ENCODE results near the gene SPAAR.

Gene SPAAR

DNA sequence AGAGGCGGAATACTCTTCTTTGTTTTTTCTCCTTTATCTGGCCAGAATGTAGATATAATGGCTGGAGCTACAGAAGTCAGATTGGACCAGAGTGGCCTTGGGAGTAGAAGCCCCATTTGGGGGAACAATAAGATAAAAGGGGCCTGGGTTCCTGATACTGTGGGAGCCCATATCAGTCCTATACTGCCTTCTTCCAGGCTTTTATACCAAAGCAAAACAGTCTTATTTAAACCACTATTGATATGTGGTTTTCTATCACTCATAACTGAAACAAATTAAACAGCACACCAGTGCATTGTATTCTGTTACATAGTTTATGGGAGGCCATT, 14.3 kb downstream of the SPAAR start:
- H4K20me1 ChIP-seq (ENCODE audit: insufficient read depth, low read length), result no peaks in the 10 kb centered on the region
- H2AFZ ChIP-seq (ENCODE audit: low read length), result no peak overlapping the region
- no peaks in the 10 kb centered on the region for H3K36me3 ChIP-seq (ENCODE audit: insufficient read depth, low read length)
- no peaks in the 10 kb centered on the region for H3F3A ChIP-seq (ENCODE audit: insufficient read depth, low read length)
- H3K79me2 ChIP-seq (ENCODE audit: insufficient read depth, low read length), result no peaks in the 10 kb centered on the region
- TF ChIP-seq, protein P1, sequence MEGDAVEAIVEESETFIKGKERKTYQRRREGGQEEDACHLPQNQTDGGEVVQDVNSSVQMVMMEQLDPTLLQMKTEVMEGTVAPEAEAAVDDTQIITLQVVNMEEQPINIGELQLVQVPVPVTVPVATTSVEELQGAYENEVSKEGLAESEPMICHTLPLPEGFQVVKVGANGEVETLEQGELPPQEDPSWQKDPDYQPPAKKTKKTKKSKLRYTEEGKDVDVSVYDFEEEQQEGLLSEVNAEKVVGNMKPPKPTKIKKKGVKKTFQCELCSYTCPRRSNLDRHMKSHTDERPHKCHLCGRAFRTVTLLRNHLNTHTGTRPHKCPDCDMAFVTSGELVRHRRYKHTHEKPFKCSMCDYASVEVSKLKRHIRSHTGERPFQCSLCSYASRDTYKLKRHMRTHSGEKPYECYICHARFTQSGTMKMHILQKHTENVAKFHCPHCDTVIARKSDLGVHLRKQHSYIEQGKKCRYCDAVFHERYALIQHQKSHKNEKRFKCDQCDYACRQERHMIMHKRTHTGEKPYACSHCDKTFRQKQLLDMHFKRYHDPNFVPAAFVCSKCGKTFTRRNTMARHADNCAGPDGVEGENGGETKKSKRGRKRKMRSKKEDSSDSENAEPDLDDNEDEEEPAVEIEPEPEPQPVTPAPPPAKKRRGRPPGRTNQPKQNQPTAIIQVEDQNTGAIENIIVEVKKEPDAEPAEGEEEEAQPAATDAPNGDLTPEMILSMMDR (IDR thresholded peaks at IDR 0.05; ENCODE audit: low read length), result no peak
- TF ChIP-seq EZH2 (IDR thresholded peaks at IDR 0.05; ENCODE audit: borderline replicate concordance, low read length), result no peak
- no peaks in the 10 kb centered on the region for H3K4me1 ChIP-seq (ENCODE audit: insufficient read depth, low read length, severe bottlenecking)
- H3K4me2 ChIP-seq (ENCODE audit: low read length), result no peak overlapping the region
- H3K9me3 ChIP-seq (ENCODE audit: low read length), result no peaks in the 10 kb centered on the region
- H3K9ac ChIP-seq (ENCODE audit: low read length), result no peak overlapping the region
- no peak overlapping the region for H3K4me3 ChIP-seq (ENCODE audit: low read depth, low read length, poor library complexity, severe bottlenecking)
- no peaks in the 10 kb centered on the region for H3K9me2 ChIP-seq (ENCODE audit: low read depth, low read length)
- no peaks in the 10 kb centered on the region for H3K27me3 ChIP-seq (ENCODE audit: insufficient read depth, low read length)
- no peak overlapping the region for H3K27ac ChIP-seq (ENCODE audit: low read depth, low read length, poor library complexity, severe bottlenecking)

DNA sequence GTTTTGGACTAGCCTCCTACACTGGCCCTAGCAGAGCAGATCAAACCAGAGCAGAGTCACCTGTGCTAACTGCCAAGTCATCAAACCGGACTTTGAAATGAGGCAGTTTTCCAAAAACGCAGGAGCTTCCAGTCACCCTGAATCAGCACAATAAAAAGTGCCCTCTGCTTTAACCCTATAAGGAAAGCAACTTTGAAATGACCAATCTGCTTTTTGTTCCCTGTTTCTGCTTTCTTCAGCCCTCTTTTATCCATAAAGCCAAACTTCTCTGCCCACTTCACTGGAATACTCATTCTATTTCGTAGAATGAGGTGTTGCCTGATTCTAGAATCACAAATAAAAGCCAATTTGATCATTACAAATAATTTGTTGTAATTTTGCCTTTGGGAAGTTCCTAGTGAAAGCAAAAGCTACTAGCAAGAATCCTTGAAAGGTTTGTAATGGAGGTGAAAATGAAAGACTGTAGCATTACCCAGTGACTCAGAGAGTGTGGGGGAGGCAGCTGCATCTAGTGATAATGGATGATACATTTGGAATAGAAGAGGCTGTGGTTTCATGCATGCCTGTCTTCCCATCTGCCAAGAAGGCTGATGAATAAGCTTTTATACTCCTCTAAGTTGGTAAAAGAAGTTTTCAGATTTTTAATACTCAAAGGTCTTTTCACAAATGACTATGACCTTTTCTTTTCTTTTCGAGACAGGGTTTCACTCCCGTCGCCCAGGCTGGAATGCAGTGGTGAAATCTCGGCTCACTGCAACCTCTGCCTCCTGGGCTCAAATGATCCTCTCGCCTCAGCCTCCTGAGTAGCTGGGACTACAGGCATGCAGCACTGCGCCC, 14.9 kb downstream of the SPAAR start:
- TF ChIP-seq EZH2 (IDR thresholded peaks at IDR 0.05; ENCODE audit: borderline replicate concordance, low read length), result no peak
- TF ChIP-seq, protein P1 (IDR thresholded peaks at IDR 0.05; ENCODE audit: low read length), result no peak
- H3K4me3 ChIP-seq (ENCODE audit: low read depth, low read length, poor library complexity, severe bottlenecking), result no peak overlapping the region
- H3K27ac ChIP-seq (ENCODE audit: low read depth, low read length, poor library complexity, severe bottlenecking), result no peak overlapping the region
- H3K79me2 ChIP-seq (ENCODE audit: insufficient read depth, low read length), result no peaks in the 10 kb centered on the region
- no peak overlapping the region for H3K9ac ChIP-seq (ENCODE audit: low read length)
- H3K27me3 ChIP-seq (ENCODE audit: insufficient read depth, low read length), result no peaks in the 10 kb centered on the region
- H3F3A ChIP-seq (ENCODE audit: insufficient read depth, low read length), result no peaks in the 10 kb centered on the region
- no peaks in the 10 kb centered on the region for H3K36me3 ChIP-seq (ENCODE audit: insufficient read depth, low read length)
- H3K9me3 ChIP-seq (ENCODE audit: low read length), result no peaks in the 10 kb centered on the region
- H2AFZ ChIP-seq (ENCODE audit: low read length), result no peak overlapping the region
- H3K4me1 ChIP-seq (ENCODE audit: insufficient read depth, low read length, severe bottlenecking), result no peaks in the 10 kb centered on the region
- no peaks in the 10 kb centered on the region for H3K9me2 ChIP-seq (ENCODE audit: low read depth, low read length)
- no peak overlapping the region for H3K4me2 ChIP-seq (ENCODE audit: low read length)
- H4K20me1 ChIP-seq (ENCODE audit: insufficient read depth, low read length), result no peaks in the 10 kb centered on the region

DNA sequence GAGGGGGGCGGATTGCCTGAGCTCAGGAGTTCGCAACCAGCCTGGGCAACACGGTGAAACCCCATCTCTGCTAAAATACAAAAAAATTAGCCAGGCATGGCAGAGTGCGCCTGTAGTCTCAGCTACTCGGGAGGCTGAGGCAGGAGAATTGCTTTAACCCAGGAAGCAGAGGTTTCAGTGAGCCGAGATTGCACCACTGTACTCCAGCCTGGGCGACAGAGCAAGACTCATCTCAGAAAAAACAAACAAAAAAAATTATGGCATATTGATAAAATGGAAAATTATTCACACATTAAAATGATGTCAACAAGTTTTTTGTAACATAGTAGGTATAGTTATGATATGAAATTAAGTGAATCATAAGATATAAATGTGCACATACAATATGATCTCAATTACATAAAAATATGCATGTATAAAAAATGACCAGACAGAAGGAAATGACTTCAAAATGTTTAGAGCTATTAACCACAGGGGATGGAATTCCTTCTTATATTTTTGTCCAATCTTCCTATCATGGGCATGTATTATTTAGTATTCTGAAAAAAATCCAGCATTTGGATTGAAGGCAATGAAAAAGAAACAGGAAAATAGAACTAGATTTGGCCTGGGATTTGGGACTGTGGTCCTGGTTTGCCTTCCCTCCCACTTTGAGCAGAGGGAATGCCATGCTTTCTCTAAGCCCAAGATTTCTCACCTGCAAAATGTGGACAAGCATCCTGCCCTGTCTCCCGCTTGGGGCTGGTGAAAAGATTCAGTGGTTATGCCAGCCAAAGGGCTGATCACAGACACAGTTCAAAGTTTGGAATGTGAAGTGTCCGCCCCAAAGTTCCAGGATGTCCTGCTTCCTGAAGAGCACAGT, 19.5 kb downstream of the SPAAR start:
- Histone ChIP-seq H3K9me2 (ENCODE audit: low read depth, low read length) (no peaks in the 10 kb centered on the region), H3K4me1 (ENCODE audit: insufficient read depth, low read length, severe bottlenecking) (no peaks in the 10 kb centered on the region), H3K4me3 (ENCODE audit: low read depth, low read length, poor library complexity, severe bottlenecking) (no peak overlapping the region), H3K9ac (ENCODE audit: low read length) (no peak overlapping the region), H3F3A (ENCODE audit: insufficient read depth, low read length) (no peaks in the 10 kb centered on the region), H3K4me2 (ENCODE audit: low read length) (no peak overlapping the region), H4K20me1 (ENCODE audit: insufficient read depth, low read length) (no peaks in the 10 kb centered on the region), H3K9me3 (ENCODE audit: low read length) (no peaks in the 10 kb centered on the region), H3K27ac (ENCODE audit: low read depth, low read length, poor library complexity, severe bottlenecking) (no peak overlapping the region), H3K27me3 (ENCODE audit: insufficient read depth, low read length) (no peaks in the 10 kb centered on the region), H3K79me2 (ENCODE audit: insufficient read depth, low read length) (no peaks in the 10 kb centered on the region), H2AFZ (ENCODE audit: low read length) (no peak overlapping the region), H3K36me3 (ENCODE audit: insufficient read depth, low read length) (no peaks in the 10 kb centered on the region)
- no peak for TF ChIP-seq EZH2 (IDR thresholded peaks at IDR 0.05; ENCODE audit: borderline replicate concordance, low read length)
- TF ChIP-seq, protein P1 (IDR thresholded peaks at IDR 0.05; ENCODE audit: low read length), result no peak
